ENCODE data around the gene RERE.

RERE gene

DNA sequence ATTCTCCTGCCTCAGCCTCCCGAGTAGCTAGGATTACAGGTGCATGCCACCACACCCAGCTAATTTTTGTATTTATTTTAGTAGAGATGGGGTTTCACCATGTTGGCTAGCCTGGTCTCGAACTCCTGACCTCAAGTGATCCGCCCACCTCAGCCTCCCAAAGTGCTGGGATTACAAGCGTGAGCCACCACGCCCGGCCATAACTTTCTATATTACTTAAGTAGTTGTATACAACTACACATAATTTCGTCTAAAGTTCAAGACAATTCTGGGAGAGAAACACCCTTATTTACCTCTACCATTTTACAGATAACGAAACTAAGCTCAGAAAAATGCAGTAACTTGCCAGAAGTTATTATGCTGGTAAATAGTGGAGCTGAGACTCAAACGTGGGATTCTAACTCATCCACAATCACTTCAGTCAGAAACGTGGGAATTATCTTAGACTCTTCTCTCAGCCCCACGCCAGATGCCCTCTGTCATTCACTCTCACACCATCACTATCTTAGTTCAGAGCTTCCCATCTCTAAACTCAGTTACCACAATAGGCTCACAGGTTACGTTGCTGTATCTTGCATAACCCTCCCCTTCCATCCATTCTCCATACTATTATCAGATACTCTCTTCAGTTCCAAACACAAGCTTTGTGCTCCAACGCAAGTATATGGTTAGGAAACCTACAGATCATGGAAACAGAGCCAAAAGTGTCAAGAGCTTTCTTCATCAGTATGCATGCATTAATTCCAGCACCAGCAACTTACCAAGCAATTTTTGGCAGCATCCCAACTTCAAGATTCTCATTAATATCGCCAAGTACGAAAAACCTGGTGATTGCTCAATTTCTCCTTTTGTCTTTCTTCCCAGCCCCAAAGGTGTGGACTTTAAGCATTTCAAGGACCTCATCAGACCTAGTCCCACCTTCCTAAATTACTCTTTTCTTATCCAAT lies 69.3 kb downstream of the RERE start:
- H3K9me3 ChIP-seq = no peaks in the 10 kb centered on the region
- no peaks in the 10 kb centered on the region for H3K36me3 ChIP-seq
- H3K27me3 ChIP-seq = no peaks in the 10 kb centered on the region
- H3K4me1 ChIP-seq (ENCODE audit: control insufficient read depth in 1 of 2, insufficient read depth in 1 of 2, low read depth in 1 of 2, low read length in 1 of 2) = peaks cover 0 to 8% of the 10 kb centered on the region in 2 experiments
- no peak overlapping the region for H3K4me3 ChIP-seq (ENCODE audit: low read depth in 1 of 2, low read length in 1 of 2)
- TF ChIP-seq, protein P1, sequence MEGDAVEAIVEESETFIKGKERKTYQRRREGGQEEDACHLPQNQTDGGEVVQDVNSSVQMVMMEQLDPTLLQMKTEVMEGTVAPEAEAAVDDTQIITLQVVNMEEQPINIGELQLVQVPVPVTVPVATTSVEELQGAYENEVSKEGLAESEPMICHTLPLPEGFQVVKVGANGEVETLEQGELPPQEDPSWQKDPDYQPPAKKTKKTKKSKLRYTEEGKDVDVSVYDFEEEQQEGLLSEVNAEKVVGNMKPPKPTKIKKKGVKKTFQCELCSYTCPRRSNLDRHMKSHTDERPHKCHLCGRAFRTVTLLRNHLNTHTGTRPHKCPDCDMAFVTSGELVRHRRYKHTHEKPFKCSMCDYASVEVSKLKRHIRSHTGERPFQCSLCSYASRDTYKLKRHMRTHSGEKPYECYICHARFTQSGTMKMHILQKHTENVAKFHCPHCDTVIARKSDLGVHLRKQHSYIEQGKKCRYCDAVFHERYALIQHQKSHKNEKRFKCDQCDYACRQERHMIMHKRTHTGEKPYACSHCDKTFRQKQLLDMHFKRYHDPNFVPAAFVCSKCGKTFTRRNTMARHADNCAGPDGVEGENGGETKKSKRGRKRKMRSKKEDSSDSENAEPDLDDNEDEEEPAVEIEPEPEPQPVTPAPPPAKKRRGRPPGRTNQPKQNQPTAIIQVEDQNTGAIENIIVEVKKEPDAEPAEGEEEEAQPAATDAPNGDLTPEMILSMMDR (IDR thresholded peaks at IDR 0.05) = no peak
- no peak overlapping the region for H3K27ac ChIP-seq

DNA sequence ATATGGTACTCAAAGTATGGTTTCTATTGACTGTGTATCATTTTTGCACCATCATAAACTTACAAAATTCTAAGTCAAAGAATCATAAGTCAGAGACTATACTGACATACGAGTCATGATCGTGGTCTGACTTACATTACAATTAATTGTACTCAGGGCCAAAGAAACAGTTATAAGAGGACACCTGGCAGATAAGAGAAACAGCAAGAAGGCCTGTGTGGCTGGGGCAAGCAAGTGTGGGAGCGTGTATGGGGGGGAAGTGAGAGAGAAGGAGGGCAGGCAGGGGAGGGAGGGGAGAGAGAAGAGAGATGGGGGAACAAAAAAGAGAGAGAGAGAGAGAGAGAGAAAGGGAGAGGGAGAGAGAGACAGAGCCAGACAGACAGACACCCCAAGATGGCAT lies 70.9 kb downstream of the RERE start:
- no peaks in the 10 kb centered on the region for H3K36me3 ChIP-seq
- TF ChIP-seq, protein P1 (IDR thresholded peaks at IDR 0.05) = no peak
- H3K9me3 ChIP-seq = no peaks in the 10 kb centered on the region
- peaks cover 0 to 8% of the 10 kb centered on the region in 2 experiments for H3K4me1 ChIP-seq (ENCODE audit: control insufficient read depth in 1 of 2, insufficient read depth in 1 of 2, low read depth in 1 of 2, low read length in 1 of 2)
- no peak overlapping the region for H3K4me3 ChIP-seq (ENCODE audit: low read depth in 1 of 2, low read length in 1 of 2)
- no peaks in the 10 kb centered on the region for H3K27me3 ChIP-seq
- H3K27ac ChIP-seq = no peak overlapping the region

DNA sequence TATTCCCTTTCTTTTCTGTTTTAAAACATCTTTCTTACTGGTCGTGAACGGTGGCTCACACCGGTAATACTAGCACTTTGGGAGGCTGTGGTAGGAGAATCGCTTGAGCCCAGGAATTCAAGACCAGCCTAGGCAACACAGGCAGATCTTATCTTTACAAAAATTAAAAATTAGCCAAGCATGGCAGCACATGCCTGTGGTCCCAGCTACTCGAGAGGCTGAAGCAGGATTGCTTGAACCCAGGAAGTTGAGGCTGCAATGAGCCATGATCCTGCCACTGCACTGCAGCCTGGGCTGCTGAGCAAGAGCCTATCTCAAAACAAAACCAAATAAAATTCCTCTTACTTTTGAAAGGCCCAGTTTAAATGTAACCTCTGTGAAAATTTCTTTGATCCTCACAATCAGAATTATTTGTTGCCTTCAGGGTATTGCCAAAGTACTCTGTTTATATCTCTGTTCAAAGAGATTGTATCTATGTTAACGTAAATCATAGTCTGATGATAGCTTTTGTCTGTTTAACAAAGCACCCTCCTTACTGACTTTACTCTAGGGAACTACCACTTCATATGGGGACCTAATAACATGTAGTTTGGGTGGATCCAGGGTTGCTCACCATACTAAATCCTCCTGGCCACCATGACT lies 71.6 kb downstream of the RERE start:
- Histone ChIP-seq H3K27me3 (no peaks in the 10 kb centered on the region), H3K4me3 (ENCODE audit: low read depth in 1 of 2, low read length in 1 of 2) (no peak overlapping the region), H3K9me3 (no peaks in the 10 kb centered on the region), H3K27ac (no peak overlapping the region), H3K36me3 (no peaks in the 10 kb centered on the region), H3K4me1 (ENCODE audit: control insufficient read depth in 1 of 2, insufficient read depth in 1 of 2, low read depth in 1 of 2, low read length in 1 of 2) (peaks cover 0 to 8% of the 10 kb centered on the region in 2 experiments)
- TF ChIP-seq, protein P1 (IDR thresholded peaks at IDR 0.05) = no peak

DNA sequence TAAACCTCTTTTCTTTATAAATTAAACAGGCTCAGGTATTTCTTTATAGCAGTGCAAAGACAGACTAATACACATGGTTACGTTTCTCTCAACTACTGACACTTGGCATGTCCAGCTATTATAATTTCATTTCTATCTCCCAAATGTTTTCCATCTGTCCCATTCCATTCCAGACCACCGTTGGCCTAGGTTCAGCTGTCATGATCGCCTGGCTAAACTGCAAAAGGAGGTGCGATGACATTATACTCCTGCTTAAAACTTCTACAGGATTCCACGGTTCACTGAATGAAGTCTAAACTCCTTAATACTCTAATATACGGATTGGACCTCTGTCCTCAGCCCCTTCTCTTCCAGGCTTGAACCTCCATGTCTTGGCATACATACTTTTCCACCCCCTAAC lies 72.1 kb downstream of the RERE start:
- Histone ChIP-seq H3K9me3 (no peaks in the 10 kb centered on the region), H3K4me3 (ENCODE audit: low read depth in 1 of 2, low read length in 1 of 2) (no peak overlapping the region), H3K27ac (no peak overlapping the region), H3K36me3 (no peaks in the 10 kb centered on the region), H3K27me3 (no peaks in the 10 kb centered on the region), H3K4me1 (ENCODE audit: control insufficient read depth in 1 of 2, insufficient read depth in 1 of 2, low read depth in 1 of 2, low read length in 1 of 2) (peaks cover 0 to 8% of the 10 kb centered on the region in 2 experiments)
- TF ChIP-seq, protein P1 (IDR thresholded peaks at IDR 0.05) = no peak

DNA sequence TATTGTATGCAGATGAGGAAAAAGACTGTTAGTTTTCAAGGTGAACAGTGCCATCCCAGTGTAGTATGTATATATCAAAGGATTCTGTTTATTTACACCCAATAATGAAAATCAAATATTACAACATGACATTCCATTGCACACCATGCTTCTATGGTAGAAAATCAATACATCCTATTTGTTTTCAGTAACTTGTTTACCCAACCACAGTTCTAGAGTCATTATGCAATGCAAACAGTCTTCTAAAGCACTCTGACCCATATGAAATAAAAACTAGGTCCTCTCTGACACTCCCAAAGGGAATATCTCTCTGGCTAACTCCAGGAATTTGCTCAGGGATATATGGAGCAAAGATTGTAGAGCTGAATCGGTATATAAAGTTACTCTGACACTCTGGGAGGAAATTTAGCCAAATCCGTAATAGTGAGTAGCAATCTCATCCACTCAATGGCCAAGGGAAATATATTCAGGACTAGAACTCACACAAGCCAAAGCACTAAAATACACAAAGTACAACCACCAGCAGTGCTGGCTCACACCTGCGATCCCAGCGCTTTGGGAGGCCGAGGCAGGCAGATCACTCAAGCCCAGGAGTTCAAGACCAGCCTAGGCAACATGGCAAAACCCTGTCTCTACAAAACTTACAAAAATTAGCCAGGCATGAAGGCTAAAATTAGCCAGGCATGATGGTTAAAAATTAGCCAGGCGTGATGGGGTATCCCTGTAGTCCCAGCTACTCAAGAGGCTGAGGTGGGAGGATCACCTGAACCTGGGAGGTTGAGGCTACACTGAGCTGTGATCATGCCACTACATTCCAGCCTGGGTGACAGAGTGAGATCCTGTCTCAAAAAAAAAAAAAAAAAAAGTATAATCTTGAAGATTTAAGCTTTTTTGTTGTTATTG lies 75.2 kb downstream of the RERE start:
- H3K27ac ChIP-seq = no peak overlapping the region
- H3K4me3 ChIP-seq (ENCODE audit: low read depth in 1 of 2, low read length in 1 of 2) = no peak overlapping the region
- H3K9me3 ChIP-seq = peaks cover 4% of the 10 kb centered on the region
- no peaks in the 10 kb centered on the region for H3K27me3 ChIP-seq
- TF ChIP-seq, protein P1 (IDR thresholded peaks at IDR 0.05) = no peak
- no peaks in the 10 kb centered on the region for H3K36me3 ChIP-seq
- peaks cover 0 to 12% of the 10 kb centered on the region in 2 experiments for H3K4me1 ChIP-seq (ENCODE audit: control insufficient read depth in 1 of 2, insufficient read depth in 1 of 2, low read depth in 1 of 2, low read length in 1 of 2)

All from neutrophil (primary cell).